Breast epithelium (tissue), 4 donors: ENCODE results near the gene RNH1. TPM values are rescaled to one million over a fixed set of nuclear protein-coding genes. Genes with fewer than 3 reads are reported as not detected.

Source experiments
- DNase-seq, 2 donors: peaks; one replicate each; pipeline ENCODE4 v3.0.0-alpha.2; 2019; ENCODE audit warnings: low spot score in 2 of 2
- H3K27ac ChIP-seq, 2 donors: fragments of 200-600 bp; sonication (generic) in 1 of 2; one replicate each; pipeline ENCODE4 v1.5.1; 2016 to 2019; ENCODE audit warnings: mild to moderate bottlenecking in 1 of 2
- H3K27me3 ChIP-seq, 2 donors: fragments of 200-600 bp; sonication (generic) in 1 of 2; one replicate each; pipeline versions ENCODE4 v1.5.1 to v1.6.0; 2017 to 2019; ENCODE audit warnings: control low read depth in 1 of 2, mild to moderate bottlenecking in 1 of 2
- H3K36me3 ChIP-seq: fragments of 200-600 bp; one replicate; pipeline ENCODE4 v1.5.1; 2019
- H3K4me1 ChIP-seq, 2 donors: fragments of 200-600 bp; sonication (generic); one replicate each; pipeline ENCODE4 v1.5.1; 2016 to 2019; ENCODE audit warnings: control low read depth in 1 of 2
- H3K4me3 ChIP-seq, 3 donors: fragments of 200-600 bp; sonication (generic); 1 replicate in 2 of 3; 2 replicates in 1 of 3; pipeline ENCODE4 v1.5.1; 2016 to 2019; ENCODE audit warnings: mild to moderate bottlenecking in 3 of 3, moderate library complexity in 2 of 3
- H3K9me3 ChIP-seq, 2 donors: fragments of 200-600 bp; sonication (generic) in 1 of 2; one replicate each; pipeline ENCODE4 v1.5.1; 2016 to 2019; ENCODE audit warnings: control low read depth in 1 of 2
- POLR2A ChIP-seq: fragments of 450-650 bp; IDR thresholded peaks from one replicate; pipeline ENCODE4 v1.6.1; 2016; ENCODE audit warnings: antibody characterized with exemption, mild to moderate bottlenecking, moderate library complexity
- POLR2AphosphoS5 ChIP-seq, 3 donors: sonication (generic); formaldehyde crosslinking; IDR thresholded peaks; one replicate each; pipeline ENCODE4 v1.6.1; 2017; ENCODE audit warnings: antibody characterized with exemption in 3 of 3
- intact Hi-C: fragments of 100-400 bp; cut with DNase I; formaldehyde crosslinking; loops from one replicate; pipeline ENCODE4 v1.15.1; 2023; ENCODE audit warnings: low total_unique reads
- total RNA-seq, 3 donors: library from RNA; depleted of rRNA; stranded (reverse); fragments of >200 nt; gene quantifications; one replicate each; pipeline ENCODE4 v1.1.0, GENCODE V29; 2016
- TF ChIP-seq, protein P1 (sequence below), 3 donors: fragments of 450-650 bp; IDR thresholded peaks; one replicate each; pipeline ENCODE4 v1.5.1; 2016 to 2017; ENCODE audit warnings: antibody characterized with exemption in 3 of 3, mild to moderate bottlenecking in 3 of 3, moderate library complexity in 3 of 3

The RNH1 gene
- total RNA-seq, 3 donors from 2014 or later, result 139 to 249 (median 209) TPM

DNA sequence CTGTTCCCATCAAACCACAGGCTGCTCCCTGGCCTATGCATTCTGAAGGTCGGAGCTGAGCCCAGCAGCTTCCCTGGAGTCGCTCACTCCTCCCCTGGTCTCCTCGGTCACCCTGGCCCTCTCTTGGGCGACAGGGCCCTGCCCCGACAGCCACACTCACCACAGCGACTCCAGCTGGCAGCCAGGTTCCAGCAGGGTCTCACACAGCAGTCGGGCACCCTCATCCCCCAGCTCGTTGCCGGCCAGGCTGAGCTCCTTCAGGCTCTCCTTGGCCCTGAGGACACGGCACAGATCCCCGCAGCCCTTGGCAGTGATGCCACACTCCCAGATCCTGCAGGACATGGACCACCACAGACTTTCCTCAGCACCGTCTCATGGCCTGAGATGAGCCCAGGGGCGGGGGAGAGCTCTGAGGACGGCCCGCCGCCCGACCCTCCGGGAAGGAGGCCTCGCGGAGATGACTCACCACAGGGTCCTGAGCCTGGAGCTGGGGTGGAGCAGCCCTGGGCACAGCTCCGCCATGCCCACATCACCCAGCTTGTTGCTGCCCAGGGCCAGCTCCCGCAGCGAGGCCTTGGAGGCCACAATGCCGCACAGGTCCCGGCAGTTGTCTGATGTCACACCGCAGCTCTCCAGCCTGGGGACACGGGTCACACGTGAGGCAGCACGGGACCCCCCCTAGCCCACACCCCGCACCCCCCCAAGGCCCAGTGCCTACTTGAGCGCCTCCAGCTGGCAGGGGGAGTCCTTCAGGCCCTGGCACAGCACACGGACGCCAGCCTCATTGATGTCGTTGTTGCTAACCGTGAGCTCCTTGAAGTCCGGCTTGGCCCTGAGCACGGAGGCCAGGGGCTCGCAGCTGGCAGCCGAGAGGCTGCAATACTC lies 8.5 kb downstream of the RNH1 start:
- Histone ChIP-seq H3K27me3 (no peaks in the 10 kb centered on the region), H3K27ac (no peak overlapping the region), H3K4me3 (no peak overlapping the region), H3K36me3 (peaks cover 30% of the 10 kb centered on the region), H3K9me3 (no peaks in the 10 kb centered on the region), H3K4me1 (peaks cover 0 to 6% of the 10 kb centered on the region in 2 donors)
- intact Hi-C loops, result no loop called here
- no peak for DNase-seq
- TF ChIP-seq POLR2A, result no peak
- TF ChIP-seq POLR2AphosphoS5 (IDR thresholded peaks at IDR 0.05), result no peak
- TF ChIP-seq, protein P1, sequence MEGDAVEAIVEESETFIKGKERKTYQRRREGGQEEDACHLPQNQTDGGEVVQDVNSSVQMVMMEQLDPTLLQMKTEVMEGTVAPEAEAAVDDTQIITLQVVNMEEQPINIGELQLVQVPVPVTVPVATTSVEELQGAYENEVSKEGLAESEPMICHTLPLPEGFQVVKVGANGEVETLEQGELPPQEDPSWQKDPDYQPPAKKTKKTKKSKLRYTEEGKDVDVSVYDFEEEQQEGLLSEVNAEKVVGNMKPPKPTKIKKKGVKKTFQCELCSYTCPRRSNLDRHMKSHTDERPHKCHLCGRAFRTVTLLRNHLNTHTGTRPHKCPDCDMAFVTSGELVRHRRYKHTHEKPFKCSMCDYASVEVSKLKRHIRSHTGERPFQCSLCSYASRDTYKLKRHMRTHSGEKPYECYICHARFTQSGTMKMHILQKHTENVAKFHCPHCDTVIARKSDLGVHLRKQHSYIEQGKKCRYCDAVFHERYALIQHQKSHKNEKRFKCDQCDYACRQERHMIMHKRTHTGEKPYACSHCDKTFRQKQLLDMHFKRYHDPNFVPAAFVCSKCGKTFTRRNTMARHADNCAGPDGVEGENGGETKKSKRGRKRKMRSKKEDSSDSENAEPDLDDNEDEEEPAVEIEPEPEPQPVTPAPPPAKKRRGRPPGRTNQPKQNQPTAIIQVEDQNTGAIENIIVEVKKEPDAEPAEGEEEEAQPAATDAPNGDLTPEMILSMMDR (IDR thresholded peaks at IDR 0.05), result no peak

DNA sequence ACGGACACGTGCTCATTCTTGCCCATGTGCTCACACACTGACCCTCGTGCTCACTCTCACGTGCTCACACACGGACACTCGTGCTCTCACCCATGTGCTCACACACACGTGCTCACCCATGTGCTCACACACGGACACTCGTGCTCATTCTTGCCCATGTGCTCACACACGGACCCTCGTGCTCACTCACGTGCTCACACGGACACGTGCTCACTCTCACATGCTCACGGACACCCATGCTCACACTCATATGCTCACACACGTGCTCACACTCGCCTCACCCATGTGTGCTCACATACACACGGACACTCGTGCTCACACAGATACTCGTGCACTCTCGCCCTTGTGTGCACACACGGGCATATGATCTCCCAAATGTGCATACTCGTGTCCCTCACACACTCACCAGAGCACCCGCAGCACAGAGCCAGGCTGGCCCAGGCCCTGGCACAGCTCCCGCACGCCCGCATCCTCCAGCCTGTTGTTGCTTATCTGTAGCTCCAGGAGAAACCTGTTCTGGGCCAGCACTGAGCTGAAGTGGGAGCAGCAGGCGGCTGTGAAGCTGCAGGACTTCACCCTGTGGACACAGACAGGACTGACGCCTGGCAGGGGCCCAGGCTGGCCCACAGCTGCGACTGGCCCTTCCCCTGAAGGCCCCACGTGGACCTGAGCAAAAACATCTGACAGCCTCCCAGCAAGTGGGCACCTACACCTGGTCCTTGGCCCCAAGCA lies 9.3 kb downstream of the RNH1 start:
- H3K4me1 ChIP-seq, result no peaks in the 10 kb centered on the region
- no peak for DNase-seq
- H3K27ac ChIP-seq, result no peak overlapping the region
- no peak overlapping the region for H3K4me3 ChIP-seq
- no peak for TF ChIP-seq POLR2AphosphoS5 (IDR thresholded peaks at IDR 0.05)
- TF ChIP-seq, protein P1 (IDR thresholded peaks at IDR 0.05), result no peak
- TF ChIP-seq POLR2A, result no peak
- intact Hi-C loops, result no loop called here
- no peaks in the 10 kb centered on the region for H3K27me3 ChIP-seq
- H3K9me3 ChIP-seq, result no peaks in the 10 kb centered on the region
- H3K36me3 ChIP-seq, result peaks cover 30% of the 10 kb centered on the region

DNA sequence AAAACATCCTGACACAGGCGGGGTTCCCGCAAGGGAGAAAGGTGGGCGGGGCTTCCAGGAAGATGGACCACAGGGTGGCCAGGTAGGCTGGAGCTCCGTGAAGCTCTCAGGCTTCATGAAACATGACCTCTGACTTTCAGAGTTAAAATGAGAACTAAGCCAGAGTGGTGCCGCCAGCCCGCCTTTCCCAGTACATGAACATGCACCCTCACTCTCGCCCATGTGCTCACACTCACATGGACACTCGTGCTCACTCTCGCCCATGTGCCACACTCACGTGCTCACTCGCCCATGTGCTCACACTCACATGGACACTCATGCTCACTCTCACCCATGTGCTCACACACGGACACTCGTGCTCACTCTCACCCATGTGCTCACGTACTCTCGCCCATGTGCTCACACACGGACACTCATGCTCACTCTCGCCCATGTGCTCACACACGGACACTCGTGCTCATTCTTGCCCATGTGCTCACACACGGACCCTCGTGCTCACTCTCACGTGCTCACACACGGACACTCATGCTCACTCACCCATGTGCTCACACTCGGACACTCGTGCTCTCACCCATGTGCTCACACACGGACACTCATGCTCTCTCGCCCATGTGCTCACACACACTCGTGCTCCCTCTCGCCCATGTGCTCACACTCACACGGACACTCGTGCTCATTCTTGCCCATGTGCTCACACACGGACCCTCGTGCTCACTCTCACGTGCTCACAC lies 10.0 kb downstream of the RNH1 start:
- Histone ChIP-seq H3K27me3 (no peaks in the 10 kb centered on the region), H3K36me3 (peaks cover 30% of the 10 kb centered on the region), H3K4me1 (no peaks in the 10 kb centered on the region), H3K27ac (no peak overlapping the region), H3K9me3 (no peaks in the 10 kb centered on the region), H3K4me3 (no peak overlapping the region)
- TF ChIP-seq POLR2A (no peak), POLR2AphosphoS5 (IDR thresholded peaks at IDR 0.05) (no peak)
- TF ChIP-seq, protein P1 (IDR thresholded peaks at IDR 0.05), result no peak
- no peak for DNase-seq
- intact Hi-C loops, result no loop called here

DNA sequence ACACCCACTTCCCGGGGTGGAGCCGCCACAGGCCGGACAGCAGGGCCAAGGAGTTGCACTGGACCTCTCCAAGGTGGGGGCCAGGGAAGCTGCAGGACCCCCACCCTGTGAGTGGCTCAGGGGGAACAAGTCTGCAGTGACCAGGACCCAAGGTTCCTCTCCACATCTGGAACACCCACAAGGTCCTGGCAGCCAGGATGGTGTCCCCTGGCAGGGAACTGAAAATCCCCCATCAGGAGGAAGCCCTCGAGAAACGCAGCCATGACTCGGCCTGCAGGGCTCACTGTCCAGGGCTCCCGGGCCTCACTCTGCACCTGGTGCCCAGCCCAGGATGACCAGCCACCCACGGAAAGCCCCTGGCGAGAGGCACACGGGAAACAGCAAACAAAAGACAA lies 11.5 kb downstream of the RNH1 start:
- peaks cover 28% of the 10 kb centered on the region for H3K36me3 ChIP-seq
- no peaks in the 10 kb centered on the region for H3K9me3 ChIP-seq
- TF ChIP-seq POLR2AphosphoS5 (IDR thresholded peaks at IDR 0.05) (no peak), POLR2A (no peak)
- TF ChIP-seq, protein P1 (IDR thresholded peaks at IDR 0.05), result no peak
- no peak for DNase-seq
- H3K4me3 ChIP-seq, result no peak overlapping the region
- H3K27me3 ChIP-seq, result no peaks in the 10 kb centered on the region
- H3K4me1 ChIP-seq, result no peaks in the 10 kb centered on the region
- intact Hi-C loops, result no loop called here
- no peak overlapping the region for H3K27ac ChIP-seq
